ENCODE data around the gene CFAP52.
A peak's percentile ranks its signal among the peaks of the same experiment; 100 is the strongest.
"Not testable (repeated sequence)": the region's sequence is repeated elsewhere in the genome, so short reads cannot be mapped to it uniquely, and the experiment has no call there.

Gene CFAP52

GRCh38 chr17:9635340-9635739 lies 58.9 kb downstream of the CFAP52 start:
- Mint-ChIP-seq H3K4me1 (no peaks in the 10 kb centered on the region), H3K27ac (ENCODE audit: low read depth) (no peak overlapping the region), H3K9me3 (no peaks in the 10 kb centered on the region), H3K27me3 (peaks cover 54% of the 10 kb centered on the region), H3K4me3 (no peak overlapping the region), H3K36me3 (ENCODE audit: insufficient read depth) (no peaks in the 10 kb centered on the region)
- DNase-seq (ENCODE audit: low spot score in 2 of 2) = no peak
- ATAC-seq (replicated peaks; ENCODE audit: extremely low read depth, poor library complexity, severe bottlenecking) = no peak

- ATAC-seq (replicated peaks; ENCODE audit: extremely low read depth, poor library complexity, severe bottlenecking) = no peak
- Mint-ChIP-seq H3K27me3 (peaks cover 55% of the 10 kb centered on the region), H3K36me3 (ENCODE audit: insufficient read depth) (no peaks in the 10 kb centered on the region), H3K27ac (ENCODE audit: low read depth) (no peak overlapping the region), H3K4me3 (no peak overlapping the region), H3K9me3 (no peaks in the 10 kb centered on the region), H3K4me1 (no peaks in the 10 kb centered on the region)
- no peak for DNase-seq (ENCODE audit: low spot score in 2 of 2)
Measured at GRCh38 chr17:9636501-9636900, 60.1 kb downstream of the CFAP52 start.

GRCh38 chr17:9640388-9640787 lies 63.9 kb downstream of the CFAP52 start:
- not testable (repeated sequence) for H3K4me3 Mint-ChIP-seq; H3K9me3 Mint-ChIP-seq; DNase-seq (ENCODE audit: low spot score in 2 of 2); ATAC-seq (replicated peaks; ENCODE audit: extremely low read depth, poor library complexity, severe bottlenecking); H3K4me1 Mint-ChIP-seq; H3K27ac Mint-ChIP-seq (ENCODE audit: low read depth); H3K36me3 Mint-ChIP-seq (ENCODE audit: insufficient read depth)
- peaks cover 60% of the 10 kb centered on the region for H3K27me3 Mint-ChIP-seq

- Mint-ChIP-seq H3K27me3 (peaks cover 78% of the 10 kb centered on the region), H3K27ac (ENCODE audit: low read depth) (no peak overlapping the region), H3K36me3 (ENCODE audit: insufficient read depth) (no peaks in the 10 kb centered on the region), H3K4me3 (peak overlapping the region; percentile 73), H3K4me1 (peaks cover 16% of the 10 kb centered on the region), H3K9me3 (no peaks in the 10 kb centered on the region)
- no peak for DNase-seq (ENCODE audit: low spot score in 2 of 2)
- no peak for ATAC-seq (replicated peaks; ENCODE audit: extremely low read depth, poor library complexity, severe bottlenecking)
Measured at GRCh38 chr17:9643611-9644010, 67.2 kb downstream of the CFAP52 start.

- peaks cover 16% of the 10 kb centered on the region for H3K4me1 Mint-ChIP-seq
- H3K9me3 Mint-ChIP-seq = no peaks in the 10 kb centered on the region
- H3K27me3 Mint-ChIP-seq = peaks cover 73% of the 10 kb centered on the region
- H3K4me3 Mint-ChIP-seq = peak within 1 kb of the TSS; percentile 73
- no peak within 1 kb of the TSS for H3K27ac Mint-ChIP-seq (ENCODE audit: low read depth)
- H3K36me3 Mint-ChIP-seq (ENCODE audit: insufficient read depth) = no peaks in the 10 kb centered on the region
- DNase-seq (ENCODE audit: low spot score in 2 of 2) (no peak), ATAC-seq (replicated peaks; ENCODE audit: extremely low read depth, poor library complexity, severe bottlenecking) (peak; percentile 24)
Measured at GRCh38 chr17:9644910-9645751, 68.7 kb downstream of the CFAP52 start, which contains the start of gene USP43. Gene USP43 (plus strand): TSS chr17:9645517. CDS start chr17:9645633, 116 bp downstream.

- H3K27me3 Mint-ChIP-seq = peaks cover 69% of the 10 kb centered on the region
- no peak overlapping the region for H3K27ac Mint-ChIP-seq (ENCODE audit: low read depth)
- H3K4me1 Mint-ChIP-seq = peaks cover 16% of the 10 kb centered on the region
- ATAC-seq (replicated peaks; ENCODE audit: extremely low read depth, poor library complexity, severe bottlenecking) (no peak), DNase-seq (ENCODE audit: low spot score in 2 of 2) (no peak)
- H3K36me3 Mint-ChIP-seq (ENCODE audit: insufficient read depth) = no peaks in the 10 kb centered on the region
- H3K4me3 Mint-ChIP-seq = peak overlapping the region; percentile 64
- no peaks in the 10 kb centered on the region for H3K9me3 Mint-ChIP-seq
Measured at GRCh38 chr17:9645851-9646545, 69.6 kb downstream of the CFAP52 start.

GRCh38 chr17:9646546-9646885 lies 70.1 kb downstream of the CFAP52 start:
- DNase-seq (ENCODE audit: low spot score in 2 of 2) (no peak), ATAC-seq (replicated peaks; ENCODE audit: extremely low read depth, poor library complexity, severe bottlenecking) (no peak)
- Mint-ChIP-seq H3K4me1 (peaks cover 16% of the 10 kb centered on the region), H3K27ac (ENCODE audit: low read depth) (no peak overlapping the region), H3K27me3 (peaks cover 69% of the 10 kb centered on the region), H3K36me3 (ENCODE audit: insufficient read depth) (no peaks in the 10 kb centered on the region), H3K4me3 (peak overlapping the region; percentile 64), H3K9me3 (no peaks in the 10 kb centered on the region)

- Mint-ChIP-seq H3K9me3 (no peaks in the 10 kb centered on the region), H3K27me3 (peaks cover 70% of the 10 kb centered on the region), H3K4me3 (no peak overlapping the region), H3K27ac (ENCODE audit: low read depth) (no peak overlapping the region), H3K4me1 (peaks cover 16% of the 10 kb centered on the region), H3K36me3 (ENCODE audit: insufficient read depth) (no peaks in the 10 kb centered on the region)
- DNase-seq (ENCODE audit: low spot score in 2 of 2) (no peak), ATAC-seq (replicated peaks; ENCODE audit: extremely low read depth, poor library complexity, severe bottlenecking) (no peak)
Measured at GRCh38 chr17:9647014-9647413, 70.6 kb downstream of the CFAP52 start.

- Mint-ChIP-seq H3K4me3 (no peak overlapping the region), H3K9me3 (no peaks in the 10 kb centered on the region), H3K4me1 (peaks cover 16% of the 10 kb centered on the region), H3K27ac (ENCODE audit: low read depth) (no peak overlapping the region), H3K36me3 (ENCODE audit: insufficient read depth) (no peaks in the 10 kb centered on the region), H3K27me3 (peaks cover 73% of the 10 kb centered on the region)
- ATAC-seq (replicated peaks; ENCODE audit: extremely low read depth, poor library complexity, severe bottlenecking) (no peak), DNase-seq (ENCODE audit: low spot score in 2 of 2) (no peak)
Measured at GRCh38 chr17:9648521-9649110, 72.2 kb downstream of the CFAP52 start.

- H3K9me3 Mint-ChIP-seq = no peaks in the 10 kb centered on the region
Measured at GRCh38 chr17:9658593-9659211, 82.3 kb downstream of the CFAP52 start.

GRCh38 chr17:9661027-9661426 lies 84.6 kb downstream of the CFAP52 start:
- no peak for DNase-seq (ENCODE audit: low spot score in 2 of 2)
- peaks cover 31% of the 10 kb centered on the region for H3K27me3 Mint-ChIP-seq
- H3K9me3 Mint-ChIP-seq = no peaks in the 10 kb centered on the region

More at GRCh38 chr17:9658593-9659211, 82.3 kb downstream of the CFAP52 start:
- DNase-seq (ENCODE audit: low spot score in 2 of 2) = no peak
- Mint-ChIP-seq H3K36me3 (ENCODE audit: insufficient read depth) (no peaks in the 10 kb centered on the region), H3K27me3 (peaks cover 34% of the 10 kb centered on the region), H3K27ac (ENCODE audit: low read depth) (no peak overlapping the region), H3K4me1 (no peaks in the 10 kb centered on the region), H3K4me3 (no peak overlapping the region)
- ATAC-seq (replicated peaks; ENCODE audit: extremely low read depth, poor library complexity, severe bottlenecking) = no peak

GRCh38 chr17:9663511-9663910 lies 87.1 kb downstream of the CFAP52 start:
- not testable (repeated sequence) for H3K36me3 Mint-ChIP-seq (ENCODE audit: insufficient read depth); ATAC-seq (replicated peaks; ENCODE audit: extremely low read depth, poor library complexity, severe bottlenecking)
- H3K27me3 Mint-ChIP-seq = peaks cover 39% of the 10 kb centered on the region

More at GRCh38 chr17:9661027-9661426, 84.6 kb downstream of the CFAP52 start:
- Mint-ChIP-seq H3K27ac (ENCODE audit: low read depth) (no peak overlapping the region), H3K4me3 (no peak overlapping the region), H3K36me3 (ENCODE audit: insufficient read depth) (no peaks in the 10 kb centered on the region), H3K4me1 (peaks cover 7% of the 10 kb centered on the region)
- no peak for ATAC-seq (replicated peaks; ENCODE audit: extremely low read depth, poor library complexity, severe bottlenecking)

More at GRCh38 chr17:9663511-9663910, 87.1 kb downstream of the CFAP52 start:
- H3K4me3 Mint-ChIP-seq; DNase-seq (ENCODE audit: low spot score in 2 of 2); H3K27ac Mint-ChIP-seq (ENCODE audit: low read depth); H3K9me3 Mint-ChIP-seq: not testable (repeated sequence)
- H3K4me1 Mint-ChIP-seq = peaks cover 17% of the 10 kb centered on the region

Measured in central memory CD8-positive, alpha-beta T cell (primary cell).